Endodermal cell (in vitro differentiated cells): ENCODE measurements around the gene WDR86. TPM values are rescaled to one million over a fixed set of nuclear protein-coding genes. Genes with fewer than 3 reads are reported as not detected.

Source experiments
- DNase-seq: peaks from one replicate; pipeline ENCODE4 v3.0.0-alpha.2; 2017
- H3K27ac ChIP-seq: 2 replicates; pipeline ENCODE4 v1.5.1; 2013; ENCODE audit warnings: mild to moderate bottlenecking, low read depth, low read length, moderate library complexity
- H3K27me3 ChIP-seq: 2 replicates; pipeline ENCODE4 v1.6.1; 2013; ENCODE audit warnings: mild to moderate bottlenecking, low read length, moderate library complexity; ENCODE audit not compliant: insufficient read depth, control insufficient read depth, poor library complexity, severe bottlenecking
- H3K36me3 ChIP-seq: 2 replicates; pipeline ENCODE4 v1.7.0; 2013; ENCODE audit warnings: mild to moderate bottlenecking, low read length, moderate library complexity; ENCODE audit not compliant: control insufficient read depth, insufficient read depth
- H3K4me1 ChIP-seq: one replicate; pipeline ENCODE4 v1.7.0; 2013; ENCODE audit warnings: low read length; ENCODE audit not compliant: control insufficient read depth, insufficient read depth
- H3K4me3 ChIP-seq: 2 replicates; pipeline ENCODE4 v1.5.1; 2013; ENCODE audit warnings: mild to moderate bottlenecking, low read length, moderate library complexity
- H3K9ac ChIP-seq: 2 replicates; pipeline ENCODE4 v1.6.1; 2013; ENCODE audit warnings: mild to moderate bottlenecking, low read length, moderate library complexity; ENCODE audit not compliant: poor library complexity, severe bottlenecking; ENCODE audit errors: extremely low read depth
- H3K9me3 ChIP-seq: 2 replicates; pipeline ENCODE4 v1.6.1; 2013; ENCODE audit warnings: mild to moderate bottlenecking, low read length, moderate library complexity; ENCODE audit not compliant: control insufficient read depth
- H3K27ac Mint-ChIP-seq: 2 replicates; pipeline ENCODE4 v1.8.0; 2020; ENCODE audit warnings: mixed read lengths
- H3K27me3 Mint-ChIP-seq: 2 replicates; pipeline ENCODE4 v1.8.0; 2021; ENCODE audit warnings: mild to moderate bottlenecking, mixed read lengths; ENCODE audit not compliant: insufficient read depth
- H3K36me3 Mint-ChIP-seq: 2 replicates; pipeline ENCODE4 v1.8.0; 2020; ENCODE audit warnings: low read depth, mixed read lengths
- H3K4me1 Mint-ChIP-seq: 2 replicates; pipeline ENCODE4 v1.8.0; 2020; ENCODE audit warnings: mixed read lengths
- H3K4me3 Mint-ChIP-seq: 2 replicates; pipeline ENCODE4 v1.8.0; 2020; ENCODE audit warnings: mild to moderate bottlenecking, moderate library complexity, mixed read lengths
- H3K9me3 Mint-ChIP-seq: 2 replicates; pipeline ENCODE4 v1.8.0; 2020; ENCODE audit warnings: mild to moderate bottlenecking, mixed read lengths
- WGBS, 2 experiments: methylation state at CpG; one replicate each; pipeline versions ENCODE4 v1.1.5 to v1.1.7; 2013; ENCODE audit warnings: missing lambda C conversion rate in 2 of 2, mixed read lengths in 1 of 2; ENCODE audit not compliant: insufficient coverage in 1 of 2, insufficient read length in 1 of 2; 5-methylcytosine and 5-hydroxymethylcytosine counted together
- total RNA-seq, 2 donors: library from RNA; stranded (reverse); fragmentation: NEBNext Ultra II Directional in 1 of 2; extraction: Animal tissue kit (Norgen Biotek cat#: 25700) in 1 of 2; gene quantifications; 2 replicates in 1 of 2; 3 replicates in 1 of 2; pipeline ENCODE4 v1.2.1, GENCODE V29; 2021
- TF ChIP-seq, protein P1 (sequence below): fragments of 200-600 bp; sonication (generic); conservative IDR thresholded peaks from 2 replicates; pipeline ENCODE4 v1.5.0; 2021; ENCODE audit warnings: antibody characterized with exemption, mild to moderate bottlenecking

WDR86 gene
- total RNA-seq, 2 donors from 2014 or later: 83.3 to 94.2 TPM

DNA sequence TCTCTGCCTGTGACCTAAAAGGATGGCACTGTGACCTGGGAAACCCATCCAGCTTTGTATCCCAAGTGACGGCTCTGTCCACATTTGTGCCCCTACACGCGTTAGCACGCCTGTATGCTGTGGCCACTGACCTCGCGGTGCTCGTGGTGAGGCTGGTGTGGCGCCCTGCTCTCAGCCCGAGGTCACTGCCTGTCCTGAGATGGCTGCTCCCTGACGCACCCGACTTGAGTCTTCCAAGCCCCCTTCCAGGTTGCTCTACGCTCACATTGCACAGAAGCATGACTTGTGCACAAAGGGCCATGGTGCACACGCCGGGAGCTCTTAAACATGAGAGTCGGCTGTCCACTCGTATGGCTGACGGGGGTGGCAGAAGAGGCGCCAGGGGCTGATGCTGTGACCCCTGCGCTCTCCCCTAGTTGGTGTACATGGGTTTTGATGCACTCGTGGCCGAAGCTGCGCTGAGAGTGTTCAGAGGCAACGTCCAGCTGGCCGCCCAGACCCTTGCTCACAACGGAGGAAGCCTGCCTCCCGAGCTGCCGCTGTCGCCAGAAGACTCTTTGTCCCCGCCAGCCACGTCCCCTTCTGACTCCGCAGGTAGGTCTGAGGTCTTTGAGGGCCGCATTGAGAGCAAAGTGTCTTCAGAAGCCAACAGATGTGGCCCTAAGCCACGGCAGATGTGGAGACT lies 33.5 kb downstream of the WDR86 start:
- H3K4me1 ChIP-seq: peaks cover 8% of the 10 kb centered on the region
- DNase-seq: no peak
- no peaks in the 10 kb centered on the region for H3K9me3 ChIP-seq
- H3K27ac ChIP-seq: no peak overlapping the region
- H3K4me1 Mint-ChIP-seq: peaks cover 14% of the 10 kb centered on the region
- WGBS, 2 experiments: 94 to 95% methylated on average over 31 to 33 of the region's 33 CpGs
- no peak overlapping the region for H3K4me3 Mint-ChIP-seq
- no peaks in the 10 kb centered on the region for H3K27me3 ChIP-seq
- TF ChIP-seq, protein P1, sequence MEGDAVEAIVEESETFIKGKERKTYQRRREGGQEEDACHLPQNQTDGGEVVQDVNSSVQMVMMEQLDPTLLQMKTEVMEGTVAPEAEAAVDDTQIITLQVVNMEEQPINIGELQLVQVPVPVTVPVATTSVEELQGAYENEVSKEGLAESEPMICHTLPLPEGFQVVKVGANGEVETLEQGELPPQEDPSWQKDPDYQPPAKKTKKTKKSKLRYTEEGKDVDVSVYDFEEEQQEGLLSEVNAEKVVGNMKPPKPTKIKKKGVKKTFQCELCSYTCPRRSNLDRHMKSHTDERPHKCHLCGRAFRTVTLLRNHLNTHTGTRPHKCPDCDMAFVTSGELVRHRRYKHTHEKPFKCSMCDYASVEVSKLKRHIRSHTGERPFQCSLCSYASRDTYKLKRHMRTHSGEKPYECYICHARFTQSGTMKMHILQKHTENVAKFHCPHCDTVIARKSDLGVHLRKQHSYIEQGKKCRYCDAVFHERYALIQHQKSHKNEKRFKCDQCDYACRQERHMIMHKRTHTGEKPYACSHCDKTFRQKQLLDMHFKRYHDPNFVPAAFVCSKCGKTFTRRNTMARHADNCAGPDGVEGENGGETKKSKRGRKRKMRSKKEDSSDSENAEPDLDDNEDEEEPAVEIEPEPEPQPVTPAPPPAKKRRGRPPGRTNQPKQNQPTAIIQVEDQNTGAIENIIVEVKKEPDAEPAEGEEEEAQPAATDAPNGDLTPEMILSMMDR: no peak
- peaks cover 31% of the 10 kb centered on the region for H3K36me3 ChIP-seq
- H3K36me3 Mint-ChIP-seq: peaks cover 53% of the 10 kb centered on the region
- no peaks in the 10 kb centered on the region for H3K27me3 Mint-ChIP-seq
- H3K9ac ChIP-seq: no peak overlapping the region
- H3K27ac Mint-ChIP-seq: no peak overlapping the region
- H3K4me3 ChIP-seq: no peak overlapping the region
- no peaks in the 10 kb centered on the region for H3K9me3 Mint-ChIP-seq

- H3K9me3 Mint-ChIP-seq: no peaks in the 10 kb centered on the region
- WGBS, 2 experiments: 84 to 95% methylated on average over 7 to 10 of the region's 10 CpGs
- TF ChIP-seq, protein P1: no peak
- DNase-seq: no peak
- no peak overlapping the region for H3K27ac Mint-ChIP-seq
- peaks cover 14% of the 10 kb centered on the region for H3K4me1 Mint-ChIP-seq
- Histone ChIP-seq H3K27me3 (no peaks in the 10 kb centered on the region), H3K36me3 (peaks cover 37% of the 10 kb centered on the region), H3K4me3 (no peak overlapping the region), H3K4me1 (peaks cover 8% of the 10 kb centered on the region), H3K9ac (no peak overlapping the region), H3K27ac (no peak overlapping the region), H3K9me3 (no peaks in the 10 kb centered on the region)
- H3K36me3 Mint-ChIP-seq: peaks cover 57% of the 10 kb centered on the region
- H3K27me3 Mint-ChIP-seq: no peaks in the 10 kb centered on the region
- no peak overlapping the region for H3K4me3 Mint-ChIP-seq
These were observed 34.2 kb downstream of the WDR86 start for GRCh38 chr7:151375530-151376217.

DNA sequence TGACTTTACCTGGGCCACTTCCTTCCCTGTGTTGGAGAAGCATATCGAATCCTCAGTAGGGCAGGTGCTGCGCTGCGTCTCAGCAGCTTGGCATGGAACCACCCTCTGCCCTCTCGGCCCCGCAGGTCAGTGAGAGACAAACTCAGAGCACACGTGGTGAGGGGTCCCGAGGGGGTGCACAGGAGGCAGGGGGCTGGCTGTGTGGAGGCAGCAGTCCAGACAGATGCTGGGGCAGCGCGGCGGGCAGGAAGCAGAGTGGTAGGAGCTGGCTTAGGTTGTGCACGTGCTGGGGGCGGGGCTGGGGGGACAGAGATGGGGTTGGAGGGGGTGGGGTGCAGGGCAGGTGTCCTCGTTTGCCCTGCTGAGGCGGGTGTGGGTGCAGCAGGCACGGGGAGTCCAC lies 35.1 kb downstream of the WDR86 start:
- Histone ChIP-seq H3K9ac (no peak overlapping the region), H3K36me3 (peaks cover 40% of the 10 kb centered on the region), H3K9me3 (no peaks in the 10 kb centered on the region), H3K4me1 (peaks cover 8% of the 10 kb centered on the region), H3K4me3 (no peak overlapping the region), H3K27ac (no peak overlapping the region), H3K27me3 (no peaks in the 10 kb centered on the region)
- H3K27me3 Mint-ChIP-seq: no peaks in the 10 kb centered on the region
- peaks cover 57% of the 10 kb centered on the region for H3K36me3 Mint-ChIP-seq
- H3K4me1 Mint-ChIP-seq: peaks cover 14% of the 10 kb centered on the region
- 91 to 100% methylated on average over 1 to 12 of the region's 15 CpGs for WGBS, 2 experiments
- TF ChIP-seq, protein P1: no peak
- no peak overlapping the region for H3K27ac Mint-ChIP-seq
- no peaks in the 10 kb centered on the region for H3K9me3 Mint-ChIP-seq
- no peak overlapping the region for H3K4me3 Mint-ChIP-seq
- DNase-seq: no peak
